Stomach smooth muscle (tissue), 2 donors: ENCODE results near the gene OR6T1.

ENCODE experiments used
- H3K27ac ChIP-seq: one replicate; pipeline ENCODE4 v1.7.0; 2013; ENCODE audit warnings: mild to moderate bottlenecking, low read length, inconsistent platforms
- H3K27me3 ChIP-seq, 2 donors: one replicate each; pipeline ENCODE4 v1.7.0; 2013; ENCODE audit warnings: low read length in 2 of 2; ENCODE audit not compliant: insufficient read depth in 2 of 2, control insufficient read depth in 1 of 2
- H3K36me3 ChIP-seq, 2 donors: one replicate each; pipeline ENCODE4 v1.7.0; 2013; ENCODE audit warnings: low read length in 2 of 2; ENCODE audit not compliant: control insufficient read depth in 2 of 2, insufficient read depth in 2 of 2
- H3K4me1 ChIP-seq: one replicate; pipeline ENCODE4 v1.7.0; 2013; ENCODE audit warnings: low read length; ENCODE audit not compliant: control insufficient read depth, insufficient read depth
- H3K4me3 ChIP-seq, 2 donors: one replicate each; pipeline ENCODE4 v1.7.0; 2013; ENCODE audit warnings: low read length in 2 of 2
- H3K9ac ChIP-seq, 2 donors: one replicate each; pipeline ENCODE4 v1.7.0; 2013; ENCODE audit warnings: low read length in 2 of 2, mild to moderate bottlenecking in 1 of 2
- H3K9me3 ChIP-seq, 2 donors: one replicate each; pipeline ENCODE4 v1.7.0; 2013; ENCODE audit warnings: low read length in 2 of 2; ENCODE audit not compliant: control insufficient read depth in 2 of 2
- donor health status: healthy.
- donor health status: Pancreatic carcinoma.

The OR6T1 gene

GRCh38 chr11:123920943-123921342, 22.7 kb downstream of the OR6T1 start:
- H3K9me3 ChIP-seq: no peaks in the 10 kb centered on the region
- no peak overlapping the region for H3K4me3 ChIP-seq
- H3K27ac ChIP-seq: no peak overlapping the region
- H3K4me1 ChIP-seq: no peaks in the 10 kb centered on the region
- H3K36me3 ChIP-seq: no peaks in the 10 kb centered on the region
- H3K9ac ChIP-seq: no peak overlapping the region
- no peaks in the 10 kb centered on the region for H3K27me3 ChIP-seq

- no peaks in the 10 kb centered on the region for H3K9me3 ChIP-seq
- H3K4me3 ChIP-seq: no peak overlapping the region
- no peaks in the 10 kb centered on the region for H3K27me3 ChIP-seq
- no peaks in the 10 kb centered on the region for H3K36me3 ChIP-seq
- H3K9ac ChIP-seq: no peak overlapping the region
- H3K27ac ChIP-seq: no peak overlapping the region
- H3K4me1 ChIP-seq: no peaks in the 10 kb centered on the region
These were observed 37.8 kb downstream of the OR6T1 start for GRCh38 chr11:123905826-123906225.

DNA sequence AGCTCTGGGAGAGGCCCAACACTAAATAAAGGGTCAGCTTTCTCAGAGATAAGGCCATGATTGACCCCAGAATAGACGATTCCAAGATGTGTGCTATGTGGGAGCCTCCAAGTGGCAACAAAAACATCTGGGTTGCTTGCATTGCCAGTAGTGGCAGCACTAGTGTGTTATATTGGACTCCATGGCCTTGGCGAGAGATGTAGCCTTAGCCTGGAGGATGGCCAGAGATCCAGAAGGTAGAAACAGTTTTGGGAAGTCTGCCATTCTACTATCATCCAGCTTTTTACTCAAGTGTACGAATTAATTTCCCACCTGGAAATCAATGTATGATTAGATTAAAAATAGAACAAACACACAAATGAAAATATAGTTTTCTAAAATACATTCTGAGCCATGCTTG, 38.7 kb downstream of the OR6T1 start:
- Histone ChIP-seq H3K36me3 (no peaks in the 10 kb centered on the region), H3K9me3 (no peaks in the 10 kb centered on the region), H3K4me1 (no peaks in the 10 kb centered on the region), H3K9ac (no peak overlapping the region), H3K27me3 (no peaks in the 10 kb centered on the region), H3K27ac (no peak overlapping the region), H3K4me3 (no peak overlapping the region)

GRCh38 chr11:123903932-123904331, 39.7 kb downstream of the OR6T1 start:
- Histone ChIP-seq H3K4me3 (no peak overlapping the region), H3K27ac (no peak overlapping the region), H3K9me3 (no peaks in the 10 kb centered on the region), H3K4me1 (no peaks in the 10 kb centered on the region), H3K36me3 (no peaks in the 10 kb centered on the region), H3K9ac (no peak overlapping the region), H3K27me3 (no peaks in the 10 kb centered on the region)

DNA sequence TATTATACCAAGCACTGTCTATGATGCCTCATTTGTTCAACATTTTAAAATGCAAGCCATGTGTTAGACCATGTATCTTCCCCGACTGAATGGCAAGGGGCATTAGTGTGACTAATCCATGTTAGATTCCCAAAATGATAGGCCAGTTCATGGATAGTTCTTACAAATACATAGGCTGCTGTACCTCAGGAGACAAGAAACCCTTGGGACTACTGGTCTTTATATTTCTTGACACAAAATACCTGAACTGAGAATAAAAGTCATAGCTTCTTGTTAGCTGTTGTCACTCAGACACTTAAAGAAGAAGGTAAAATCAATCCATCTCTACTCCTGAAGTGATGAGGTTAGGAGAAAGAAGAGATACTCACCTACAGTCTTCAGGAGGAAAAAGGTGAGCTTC, 41.8 kb downstream of the OR6T1 start, which contains the start of gene OR8D4:
Gene OR8D4 (plus strand): TSS at position 301 of the 400 bp plus-strand sequence. CDS start 4,265 bp downstream, outside the sequence.
- no peak within 1 kb of the TSS for H3K9ac ChIP-seq
- no peak within 1 kb of the TSS for H3K4me3 ChIP-seq

DNA sequence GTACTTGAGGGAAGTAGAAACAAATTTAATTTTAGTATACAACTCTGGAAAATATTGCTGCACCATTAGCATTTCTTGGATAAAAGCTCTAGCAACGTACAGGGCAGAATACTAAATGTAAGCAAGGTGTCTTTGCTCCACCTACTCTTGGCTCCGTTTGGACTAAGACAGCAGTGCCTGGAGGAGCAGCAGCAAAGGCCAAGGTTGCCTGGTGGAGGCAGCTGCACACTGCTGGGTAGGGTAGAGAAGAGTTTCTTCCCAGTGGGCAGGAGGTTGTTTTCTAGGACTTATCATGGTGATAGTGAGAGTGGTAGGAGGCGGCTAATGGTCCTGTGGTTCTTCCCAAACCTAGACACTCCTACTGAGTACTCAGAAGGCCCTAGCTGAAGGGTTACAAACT, 43.8 kb downstream of the OR6T1 start:
- Histone ChIP-seq H3K4me1 (no peaks in the 10 kb centered on the region), H3K27ac (no peak overlapping the region), H3K9me3 (no peaks in the 10 kb centered on the region), H3K9ac (no peak overlapping the region), H3K4me3 (no peak overlapping the region), H3K27me3 (no peaks in the 10 kb centered on the region), H3K36me3 (no peaks in the 10 kb centered on the region)

More for the DNA sequence above, 41.8 kb downstream of the OR6T1 start, which contains the start of gene OR8D4:
- Histone ChIP-seq H3K36me3 (no peaks in the 10 kb centered on the region), H3K9me3 (no peaks in the 10 kb centered on the region), H3K4me1 (no peaks in the 10 kb centered on the region), H3K27me3 (no peaks in the 10 kb centered on the region), H3K27ac (no peak within 1 kb of the TSS)
